Measurements from ENCODE around the gene GABRB1. TPM values are rescaled to one million over a fixed set of nuclear protein-coding genes. Genes with fewer than 3 reads are reported as not detected.

Gene GABRB1
- total RNA-seq, 2 experiments from 2014 or later: not detected

DNA sequence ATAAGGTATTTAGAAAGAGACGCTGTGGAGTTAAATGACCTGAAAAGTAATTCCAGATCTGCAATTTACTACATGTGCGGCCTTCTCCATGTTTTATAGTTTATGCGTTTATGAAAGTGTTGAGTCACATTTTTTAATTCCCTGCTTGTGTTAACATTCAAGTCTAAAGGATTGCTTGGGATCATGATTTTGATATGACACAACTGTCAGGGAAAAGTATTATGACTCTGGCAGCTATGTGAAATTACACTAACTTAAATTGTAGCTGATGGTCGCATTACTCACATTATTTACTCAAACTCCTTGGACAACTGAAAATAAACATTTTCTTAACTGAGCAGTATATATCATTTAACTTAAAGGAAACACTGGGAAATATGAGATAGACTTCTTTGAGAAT, 14.3 kb upstream of the GABRB1 start:
- POLR2A ChIA-PET: no interaction called here
- Mint-ChIP-seq H3K9me3 (no peaks in the 10 kb centered on the region), H3K27me3 (peaks cover 4% of the 10 kb centered on the region)

DNA sequence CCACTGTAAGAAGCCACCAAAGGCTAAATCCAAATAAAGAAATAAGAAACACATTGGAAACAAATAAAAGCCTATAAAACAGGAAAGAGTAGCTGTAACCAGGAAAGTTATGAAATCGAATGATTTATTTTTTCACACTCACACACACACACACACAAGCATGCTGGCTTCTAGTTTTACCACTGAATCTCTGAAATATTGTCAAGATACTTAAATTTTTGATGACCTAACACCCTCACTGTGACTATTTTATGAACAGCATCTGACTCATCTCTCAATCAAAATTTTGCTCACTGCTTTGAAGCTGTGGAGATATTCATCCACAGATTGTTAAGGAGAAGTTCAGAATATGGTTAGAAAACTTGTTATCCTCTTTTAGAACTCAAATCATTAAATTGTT, 13.9 kb upstream of the GABRB1 start:
- DNase-seq (no peak), ATAC-seq (ENCODE audit: low read depth) (no peak)
- H3K27ac Mint-ChIP-seq: no peak overlapping the region
- no peaks in the 10 kb centered on the region for H3K36me3 Mint-ChIP-seq
- POLR2A ChIA-PET: no interaction called here
- no peaks in the 10 kb centered on the region for H3K4me1 Mint-ChIP-seq
- H3K27me3 Mint-ChIP-seq: peaks cover 5% of the 10 kb centered on the region
- H3K9me3 Mint-ChIP-seq: no peaks in the 10 kb centered on the region
- no peak overlapping the region for H3K4me3 Mint-ChIP-seq

More for the DNA sequence above, 14.3 kb upstream of the GABRB1 start:
- H3K27ac Mint-ChIP-seq: no peak overlapping the region
- no peak overlapping the region for H3K4me3 Mint-ChIP-seq
- no peak for DNase-seq
- no peaks in the 10 kb centered on the region for H3K4me1 Mint-ChIP-seq
- ATAC-seq (ENCODE audit: low read depth): no peak
- H3K36me3 Mint-ChIP-seq: peaks cover 1% of the 10 kb centered on the region

DNA sequence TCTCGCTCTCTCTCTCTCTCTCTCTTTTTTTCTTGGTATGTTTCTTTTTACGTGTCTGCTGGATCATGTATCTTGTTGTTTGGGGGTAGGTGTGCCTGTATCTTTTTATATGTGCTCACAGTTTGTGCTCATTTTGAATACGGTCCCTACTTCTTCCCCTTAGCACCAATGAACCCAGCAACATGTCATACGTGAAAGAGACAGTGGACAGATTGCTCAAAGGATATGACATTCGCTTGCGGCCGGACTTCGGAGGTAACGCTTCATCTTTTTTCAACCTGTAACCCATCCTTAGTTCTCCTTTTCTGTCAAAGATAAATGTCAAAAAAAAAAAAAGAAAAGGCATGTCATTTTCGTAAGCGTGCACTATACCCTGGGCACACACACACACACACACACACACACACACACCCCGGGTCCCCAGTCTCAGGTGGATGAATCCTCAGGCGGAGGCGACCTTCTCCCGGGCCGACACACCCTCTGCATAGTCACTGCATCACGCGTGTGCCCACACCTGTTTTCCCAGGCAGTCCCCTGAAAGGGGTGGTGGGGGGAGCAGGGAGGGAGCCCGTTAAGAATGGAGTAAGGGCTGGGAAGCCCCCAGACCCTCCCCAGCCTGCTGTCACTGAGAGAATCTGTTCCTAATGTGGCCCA, 511 bp downstream of the GABRB1 start:
- H3K36me3 Mint-ChIP-seq: no peaks in the 10 kb centered on the region
- peaks cover 15% of the 10 kb centered on the region for H3K4me1 Mint-ChIP-seq
- H3K9me3 Mint-ChIP-seq: no peaks in the 10 kb centered on the region
- H3K4me3 Mint-ChIP-seq: peak overlapping the region; percentile 68
- no peak for ATAC-seq (ENCODE audit: low read depth)
- no peak for DNase-seq
- peaks cover 52% of the 10 kb centered on the region for H3K27me3 Mint-ChIP-seq
- POLR2A ChIA-PET: no interaction called here
- no peak overlapping the region for H3K27ac Mint-ChIP-seq

DNA sequence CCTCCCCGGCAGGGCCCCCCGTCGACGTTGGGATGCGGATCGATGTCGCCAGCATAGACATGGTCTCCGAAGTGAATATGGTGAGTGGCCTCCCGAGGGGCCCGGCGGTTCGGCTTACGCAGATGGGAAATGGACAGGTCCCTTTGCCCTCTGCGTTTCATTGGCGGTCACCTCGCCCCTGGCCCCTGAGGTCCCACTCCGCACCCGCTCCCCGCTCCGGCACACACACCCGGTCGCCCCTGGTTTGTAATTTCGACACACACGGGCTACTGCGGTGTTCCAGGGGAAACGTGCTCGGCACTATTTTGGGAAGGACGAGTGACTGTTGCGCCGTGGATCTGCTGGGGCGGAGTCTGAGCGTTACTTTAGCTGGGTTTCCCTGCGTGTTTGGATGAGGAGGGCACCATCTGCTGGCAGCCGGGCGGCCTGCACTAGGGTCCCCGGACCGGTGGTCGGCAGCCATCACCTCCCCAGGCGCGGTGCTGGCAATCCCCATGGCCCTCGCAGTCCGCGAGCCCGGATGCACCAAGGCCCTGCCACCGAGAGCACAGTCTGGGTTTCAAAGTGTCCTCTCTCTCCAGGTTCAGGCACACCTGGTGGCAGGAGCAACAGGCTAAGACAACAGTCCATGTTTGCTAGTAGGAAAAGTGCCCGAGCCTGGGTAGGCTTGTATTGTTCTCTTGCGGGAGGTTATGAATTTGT, 1.2 kb downstream of the GABRB1 start:
- H3K27ac Mint-ChIP-seq: no peak overlapping the region
- peak overlapping the region; percentile 68 for H3K4me3 Mint-ChIP-seq
- no peaks in the 10 kb centered on the region for H3K36me3 Mint-ChIP-seq
- ATAC-seq (ENCODE audit: low read depth) (peak; percentile 89), DNase-seq (peak; percentile 66)
- peaks cover 15% of the 10 kb centered on the region for H3K4me1 Mint-ChIP-seq
- H3K9me3 Mint-ChIP-seq: no peaks in the 10 kb centered on the region
- POLR2A ChIA-PET: no interaction called here
- peaks cover 52% of the 10 kb centered on the region for H3K27me3 Mint-ChIP-seq

DNA sequence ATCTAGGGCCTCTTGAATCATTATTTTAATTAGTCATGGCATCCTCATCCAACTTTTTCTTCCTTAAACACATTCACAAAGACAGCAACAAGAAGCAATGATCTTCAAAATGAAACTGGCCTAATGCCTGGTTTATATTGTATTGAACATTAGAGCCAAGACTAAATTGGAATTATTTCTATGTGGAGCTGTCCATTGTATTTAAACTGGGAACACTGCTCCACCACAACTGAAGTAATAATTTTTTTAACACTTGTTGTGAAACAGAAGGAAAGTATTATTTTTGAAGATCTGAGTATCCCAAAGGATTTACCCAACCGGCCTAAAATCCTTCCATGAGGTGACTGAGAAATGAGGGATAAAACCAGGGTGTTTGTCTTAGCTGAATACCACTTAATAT, 6.9 kb downstream of the GABRB1 start:
- Mint-ChIP-seq H3K27ac (no peak overlapping the region), H3K4me1 (no peaks in the 10 kb centered on the region), H3K27me3 (peaks cover 16% of the 10 kb centered on the region), H3K9me3 (no peaks in the 10 kb centered on the region), H3K36me3 (no peaks in the 10 kb centered on the region), H3K4me3 (no peak overlapping the region)
- POLR2A ChIA-PET: no interaction called here
- DNase-seq (no peak), ATAC-seq (ENCODE audit: low read depth) (no peak)

DNA sequence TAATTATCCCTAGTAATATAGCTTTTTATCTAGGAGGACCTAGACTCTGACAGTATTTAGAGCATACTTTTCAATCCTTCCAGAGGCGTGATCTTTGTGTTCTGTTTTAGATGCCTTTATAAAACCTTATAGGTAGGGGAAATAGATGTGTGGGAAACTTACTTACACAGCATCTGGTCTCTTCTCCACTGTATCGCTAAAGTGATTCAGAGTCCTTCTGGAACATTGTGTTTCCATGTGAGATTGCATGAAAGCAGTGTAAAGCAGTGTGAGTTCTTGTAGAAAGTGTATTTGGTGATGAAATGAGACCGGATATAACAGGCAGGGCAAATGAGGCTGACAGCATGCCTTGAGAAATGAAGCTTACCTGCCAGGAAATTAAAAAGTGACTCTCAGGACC, 9.5 kb downstream of the GABRB1 start:
- no peak for DNase-seq
- Mint-ChIP-seq H3K36me3 (no peaks in the 10 kb centered on the region), H3K4me1 (no peaks in the 10 kb centered on the region), H3K27ac (no peak overlapping the region), H3K4me3 (no peak overlapping the region), H3K27me3 (peaks cover 2% of the 10 kb centered on the region), H3K9me3 (no peaks in the 10 kb centered on the region)
- POLR2A ChIA-PET: no interaction called here
- no peak for ATAC-seq (ENCODE audit: low read depth)

DNA sequence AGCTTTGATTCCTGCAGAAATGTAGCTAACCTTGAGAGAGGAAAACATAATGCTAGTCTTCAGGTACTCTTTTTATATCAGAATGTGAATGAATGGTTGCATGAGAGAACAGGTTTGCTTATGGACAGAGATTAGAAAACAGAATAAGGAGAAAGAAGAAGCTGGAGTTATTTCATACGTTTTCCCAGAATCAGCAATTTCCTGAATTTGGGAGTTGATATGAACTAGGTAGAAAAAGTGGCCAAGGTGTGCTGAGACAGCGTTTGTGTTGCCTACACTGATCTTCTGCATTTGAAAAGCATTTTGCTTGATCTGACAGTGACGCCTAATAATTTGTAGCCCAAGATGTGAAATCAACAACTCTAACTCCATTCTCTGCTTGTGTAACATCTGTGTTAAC, 12.5 kb downstream of the GABRB1 start:
- Mint-ChIP-seq H3K27me3 (peaks cover 9% of the 10 kb centered on the region), H3K9me3 (no peaks in the 10 kb centered on the region), H3K36me3 (no peaks in the 10 kb centered on the region), H3K27ac (no peak overlapping the region), H3K4me3 (no peak overlapping the region), H3K4me1 (no peaks in the 10 kb centered on the region)
- ATAC-seq (ENCODE audit: low read depth): no peak
- POLR2A ChIA-PET: no interaction called here
- DNase-seq: no peak

DNA sequence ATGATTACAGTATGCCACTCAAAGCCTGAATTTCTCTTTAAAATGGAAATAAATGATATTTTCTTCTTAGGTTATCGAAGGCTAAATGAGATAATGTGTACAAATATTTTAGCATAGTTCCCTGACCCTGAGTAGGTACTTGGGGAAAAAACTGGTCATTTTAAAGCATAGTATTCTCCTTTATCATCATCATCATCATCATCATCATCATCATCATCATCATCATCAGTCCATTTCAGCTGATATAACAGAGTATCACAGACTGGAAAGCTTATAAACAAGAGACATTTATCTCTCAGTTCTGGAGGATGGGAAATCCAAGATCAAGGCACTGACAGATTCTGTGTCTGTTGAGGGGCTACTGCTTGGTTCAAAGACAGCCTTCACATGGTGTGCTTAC, 13.9 kb downstream of the GABRB1 start:
- H3K27ac Mint-ChIP-seq: no peak overlapping the region
- no peaks in the 10 kb centered on the region for H3K36me3 Mint-ChIP-seq
- no peak for ATAC-seq (ENCODE audit: low read depth)
- H3K4me3 Mint-ChIP-seq: no peak overlapping the region
- POLR2A ChIA-PET: no interaction called here
- no peak for DNase-seq
- H3K9me3 Mint-ChIP-seq: no peaks in the 10 kb centered on the region
- peaks cover 13% of the 10 kb centered on the region for H3K27me3 Mint-ChIP-seq
- no peaks in the 10 kb centered on the region for H3K4me1 Mint-ChIP-seq

DNA sequence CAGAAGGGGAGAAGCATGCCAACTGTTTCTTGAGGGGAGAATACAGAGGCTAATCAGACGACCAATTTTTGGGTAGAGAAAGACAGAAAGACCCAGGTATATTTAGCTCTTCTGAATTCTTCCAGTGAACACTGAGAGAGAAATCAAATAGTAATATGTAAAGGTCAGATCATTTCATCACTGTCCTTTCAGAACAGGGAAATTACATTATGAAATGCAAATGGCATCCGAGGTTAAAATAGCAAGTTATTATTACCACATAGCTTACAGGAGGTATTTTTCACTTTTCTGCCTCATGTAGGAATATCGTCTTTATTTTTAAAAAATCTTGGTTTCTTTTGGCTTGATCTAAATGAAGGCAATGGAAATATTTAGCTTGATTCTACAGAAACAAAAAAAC, 18.0 kb downstream of the GABRB1 start:
- POLR2A ChIA-PET: no interaction called here
- H3K4me3 Mint-ChIP-seq: no peak overlapping the region
- no peaks in the 10 kb centered on the region for H3K4me1 Mint-ChIP-seq
- no peak overlapping the region for H3K27ac Mint-ChIP-seq
- ATAC-seq (ENCODE audit: low read depth) (no peak), DNase-seq (no peak)
- H3K36me3 Mint-ChIP-seq: no peaks in the 10 kb centered on the region
- H3K27me3 Mint-ChIP-seq: peaks cover 18% of the 10 kb centered on the region
- no peaks in the 10 kb centered on the region for H3K9me3 Mint-ChIP-seq

DNA sequence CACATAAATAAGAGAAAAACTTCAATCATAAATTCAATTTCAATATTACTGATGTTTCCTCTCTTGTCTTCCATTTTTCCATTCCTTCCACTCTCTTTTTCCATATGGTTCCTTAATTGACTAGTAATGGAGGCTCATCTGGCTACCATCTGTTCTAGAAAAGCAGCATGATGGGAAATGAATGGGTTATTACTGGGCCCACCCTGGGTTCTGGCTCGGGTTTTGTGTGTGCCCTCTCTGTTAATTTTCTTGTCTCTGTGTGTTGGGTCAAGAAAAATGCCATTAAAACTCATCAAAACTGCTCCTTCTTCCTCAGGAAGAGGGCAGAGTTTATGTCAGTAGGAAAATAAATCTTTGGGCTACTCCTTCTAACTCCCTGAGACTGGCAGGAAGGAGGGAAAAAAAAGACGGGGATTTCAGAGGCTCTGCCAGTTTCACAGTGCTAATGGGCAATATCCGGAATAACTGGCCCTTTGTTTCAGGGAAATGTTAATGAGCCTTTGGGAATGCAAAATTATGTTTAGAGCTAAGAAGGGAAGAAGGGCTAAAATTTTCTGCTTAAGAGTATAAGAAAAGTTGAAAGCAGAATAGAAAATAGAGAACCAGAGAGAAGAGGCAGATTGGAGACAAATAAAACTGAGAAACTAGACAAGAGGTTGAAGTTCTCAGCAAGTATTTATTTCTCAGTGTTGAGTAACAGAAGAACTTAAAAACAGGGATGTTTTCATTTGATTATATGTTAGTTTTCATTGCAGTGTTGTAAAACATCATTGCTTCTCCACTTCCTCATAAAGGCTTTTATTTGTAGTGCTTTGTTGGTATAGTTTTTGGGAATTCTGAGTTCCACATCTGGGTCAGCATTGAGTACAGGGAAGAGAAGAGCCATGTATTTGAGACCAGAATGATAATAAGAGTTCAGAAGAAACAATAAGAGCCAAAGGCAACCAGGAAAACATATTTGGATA, 19.7 kb downstream of the GABRB1 start:
- POLR2A ChIA-PET: no interaction called here
- DNase-seq (no peak), ATAC-seq (ENCODE audit: low read depth) (no peak)
- Mint-ChIP-seq H3K27me3 (peaks cover 18% of the 10 kb centered on the region), H3K4me3 (no peak overlapping the region), H3K4me1 (no peaks in the 10 kb centered on the region), H3K36me3 (no peaks in the 10 kb centered on the region), H3K9me3 (no peaks in the 10 kb centered on the region), H3K27ac (no peak overlapping the region)

DNA sequence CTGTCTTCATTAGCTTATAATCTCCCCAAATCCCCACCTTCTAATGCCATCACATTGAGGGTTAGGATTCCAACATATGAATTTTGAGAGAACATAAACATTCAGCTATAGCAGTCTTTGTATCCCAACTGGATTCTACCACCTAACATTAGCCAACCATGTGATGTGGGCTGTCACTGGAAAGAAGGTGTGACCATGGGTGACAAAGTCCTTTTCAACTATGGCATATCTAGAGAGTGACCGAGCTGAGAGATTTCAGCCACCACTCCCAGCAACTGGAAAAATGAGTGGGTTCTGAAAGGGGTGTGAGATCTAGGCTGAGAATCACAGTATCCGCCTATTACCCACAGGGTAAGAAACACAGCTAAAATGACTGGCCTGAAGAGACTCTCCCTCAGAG, 22.1 kb downstream of the GABRB1 start:
- ATAC-seq (ENCODE audit: low read depth) (no peak), DNase-seq (no peak)
- Mint-ChIP-seq H3K4me1 (no peaks in the 10 kb centered on the region), H3K9me3 (no peaks in the 10 kb centered on the region), H3K27ac (no peak overlapping the region), H3K4me3 (no peak overlapping the region), H3K36me3 (no peaks in the 10 kb centered on the region), H3K27me3 (peaks cover 12% of the 10 kb centered on the region)
- POLR2A ChIA-PET: no interaction called here

DNA sequence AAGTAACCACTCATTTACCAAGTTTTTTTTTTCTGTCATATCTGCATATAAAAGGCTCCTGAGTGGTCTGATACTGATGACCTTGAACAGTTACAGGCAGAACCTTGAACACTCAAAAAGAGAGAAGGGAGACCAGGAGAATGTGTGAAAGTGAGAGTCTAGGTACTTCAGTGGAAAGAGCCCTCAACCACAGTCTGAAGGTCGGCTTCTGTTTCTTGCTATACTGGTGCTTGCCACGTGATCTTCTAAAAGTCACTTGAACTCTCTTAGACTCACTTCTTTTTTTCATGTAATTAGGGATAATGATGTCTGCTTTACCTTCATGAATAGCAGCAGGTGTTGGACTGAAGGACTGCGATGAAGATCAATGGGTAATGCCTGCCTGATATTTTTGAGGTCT, 22.8 kb downstream of the GABRB1 start:
- ATAC-seq (ENCODE audit: low read depth) (no peak), DNase-seq (no peak)
- H3K4me3 Mint-ChIP-seq: no peak overlapping the region
- no peak overlapping the region for H3K27ac Mint-ChIP-seq
- POLR2A ChIA-PET: no interaction called here
- H3K27me3 Mint-ChIP-seq: peaks cover 7% of the 10 kb centered on the region
- H3K9me3 Mint-ChIP-seq: no peaks in the 10 kb centered on the region
- H3K4me1 Mint-ChIP-seq: no peaks in the 10 kb centered on the region
- H3K36me3 Mint-ChIP-seq: no peaks in the 10 kb centered on the region

DNA sequence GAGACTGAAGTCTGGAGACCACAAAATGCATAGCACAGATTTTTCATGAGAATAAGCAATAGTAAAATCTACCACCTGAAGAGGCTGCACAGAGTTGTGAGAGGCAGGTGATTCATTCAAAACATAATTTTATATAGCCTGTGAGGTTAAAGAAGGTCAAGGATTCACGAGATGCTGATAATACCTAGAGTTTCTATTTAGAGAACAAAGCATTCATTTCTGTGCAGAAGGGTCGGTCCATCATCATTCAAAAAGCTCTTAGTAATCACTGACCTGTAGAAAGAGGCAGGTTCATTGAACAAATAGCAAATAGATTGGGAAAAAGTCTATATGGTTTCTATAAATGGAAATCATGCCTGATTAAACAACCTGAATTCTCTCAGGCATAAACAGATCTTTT, 26.6 kb downstream of the GABRB1 start:
- Mint-ChIP-seq H3K9me3 (no peaks in the 10 kb centered on the region), H3K4me1 (no peaks in the 10 kb centered on the region), H3K4me3 (no peak overlapping the region), H3K27me3 (no peaks in the 10 kb centered on the region), H3K36me3 (no peaks in the 10 kb centered on the region), H3K27ac (no peak overlapping the region)
- no peak for ATAC-seq (ENCODE audit: low read depth)
- no peak for DNase-seq
- POLR2A ChIA-PET: no interaction called here

DNA sequence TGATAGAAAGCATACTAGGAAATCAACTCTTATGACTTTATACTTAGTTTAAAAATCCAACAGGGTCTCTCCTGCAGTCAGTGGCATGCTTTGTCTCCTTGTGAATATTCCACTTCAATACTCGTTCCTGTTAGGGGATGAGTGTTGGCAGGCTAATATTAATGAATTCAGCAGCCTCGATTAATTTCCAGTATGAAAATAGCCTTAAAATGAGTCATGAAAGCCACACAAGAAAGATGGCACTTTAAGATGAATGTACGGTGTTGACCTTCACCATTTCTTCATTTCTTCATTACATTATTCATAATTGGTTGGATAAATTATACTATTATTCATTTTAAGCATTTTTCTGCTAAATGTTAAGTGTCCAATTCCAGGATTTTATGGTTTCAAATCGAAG, 29.2 kb downstream of the GABRB1 start:
- H3K4me1 Mint-ChIP-seq: no peaks in the 10 kb centered on the region
- H3K36me3 Mint-ChIP-seq: no peaks in the 10 kb centered on the region
- H3K4me3 Mint-ChIP-seq: no peak overlapping the region
- no peak for ATAC-seq (ENCODE audit: low read depth)
- no peaks in the 10 kb centered on the region for H3K9me3 Mint-ChIP-seq
- no peak for DNase-seq
- POLR2A ChIA-PET: no interaction called here
- H3K27me3 Mint-ChIP-seq: no peaks in the 10 kb centered on the region
- H3K27ac Mint-ChIP-seq: no peak overlapping the region
